Measurements from ENCODE around the gene DUS1L.

DUS1L gene

DNA sequence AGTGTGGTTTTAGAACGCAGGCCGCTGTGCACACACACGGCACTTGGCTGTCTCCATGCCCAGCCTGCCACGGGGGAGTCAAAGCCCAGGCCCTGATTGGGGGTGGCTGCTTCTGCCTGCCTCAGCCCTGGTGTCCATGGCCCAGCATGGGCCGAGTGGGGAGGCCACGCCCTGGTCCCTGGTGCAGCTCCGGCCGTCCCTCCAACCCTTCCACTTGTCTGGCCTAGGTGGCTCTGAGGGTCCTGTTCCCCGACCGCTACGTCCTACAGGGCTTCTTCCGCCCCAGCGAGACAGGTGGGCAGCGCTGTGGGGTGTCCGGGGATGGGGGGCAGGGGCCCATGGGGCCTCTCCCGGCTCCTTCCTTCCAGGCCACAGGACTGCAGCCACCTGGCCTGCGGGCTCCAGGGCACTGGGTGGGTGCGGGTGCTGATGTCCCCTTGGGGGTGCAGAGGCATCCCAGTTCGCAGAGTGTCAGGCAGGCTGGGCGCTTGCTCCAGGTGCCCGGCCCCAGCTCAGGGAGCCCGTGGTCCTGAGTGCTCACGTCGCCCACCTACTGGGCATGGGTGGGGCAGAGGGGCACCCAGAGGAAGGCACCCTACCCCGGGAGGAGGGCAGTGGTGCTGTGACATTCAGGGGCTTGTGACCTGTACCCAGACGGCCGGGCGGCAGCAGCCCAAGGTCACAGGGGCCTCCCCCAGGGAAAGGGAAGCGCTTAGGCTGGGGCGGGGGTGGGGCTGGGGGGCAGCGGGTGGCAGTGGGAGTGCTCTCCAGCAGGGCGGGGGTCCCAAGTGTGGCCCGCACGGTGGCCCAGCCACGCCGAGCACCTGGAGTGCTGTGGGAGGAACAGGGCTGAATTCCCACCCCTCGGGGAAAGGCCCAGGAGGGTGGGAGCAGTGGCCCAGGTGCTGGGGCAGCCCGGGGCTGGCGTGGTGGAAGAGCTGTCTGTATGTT is 54.8 kb downstream of the DUS1L start:
- no peak for DNase-seq

GRCh38 chr17:82009413-82009812 is 56.2 kb downstream of the DUS1L start:
- no peak for DNase-seq

DNA sequence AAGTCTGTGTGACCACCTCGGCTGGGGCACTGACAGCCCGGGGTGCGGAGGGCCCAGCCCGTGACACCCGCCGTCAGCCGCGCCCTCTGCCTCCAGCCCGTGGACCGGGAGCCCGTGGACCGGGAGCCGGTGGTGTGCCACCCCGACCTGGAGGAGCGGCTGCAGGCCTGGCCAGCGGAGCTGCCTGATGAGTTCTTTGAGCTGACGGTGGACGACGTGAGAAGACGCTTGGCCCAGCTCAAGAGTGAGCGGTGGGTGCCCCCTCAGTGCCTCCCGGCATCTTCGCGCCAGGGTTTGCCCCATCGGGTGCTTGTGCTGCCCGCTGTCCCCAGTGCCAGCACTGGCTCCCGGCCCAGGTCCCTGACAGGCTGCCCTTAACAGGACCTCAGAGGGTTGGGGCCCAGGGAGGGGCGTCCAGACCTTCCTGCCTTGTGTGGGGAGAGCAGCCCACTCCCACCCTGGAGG is 56.6 kb downstream of the DUS1L start:
- no peak for DNase-seq

- no peak for DNase-seq
These were observed 57.2 kb downstream of the DUS1L start for GRCh38 chr17:82008258-82008940.

Measured in NCI-H1048 (cell line).